Skin of body (tissue), 2 donors: ENCODE measurements around the gene KCNN1. TPM values are rescaled to one million over a fixed set of nuclear protein-coding genes. Genes with fewer than 3 reads are reported as not detected.
"Not testable (repeated sequence)": the region's sequence is repeated elsewhere in the genome, so short reads cannot be mapped to it uniquely, and the experiment has no call there.

Experiments
- DNase-seq: peaks from one replicate; lab custom pipeline; 2025; lab: John Stamatoyannopoulos, UW
- total RNA-seq: library from RNA; depleted of rRNA; stranded (reverse); fragments of >200 nt; gene quantifications from one replicate; pipeline ENCODE4 v1.2.3, GENCODE V29; 2014

The KCNN1 gene
- 2.2 TPM for total RNA-seq

- no peak for DNase-seq
Measured at GRCh38 chr19:17966550-17967256, at the start of gene KCNN1. KCNN1 (plus strand) TSS chr19:17967107; CDS start chr19:17973889, 6,782 bp downstream.

- DNase-seq: not testable (repeated sequence)
Measured at GRCh38 chr19:17918151-17918550, 48.8 kb upstream of the KCNN1 start.

GRCh38 chr19:17919122-17919521 is 47.8 kb upstream of the KCNN1 start:
- DNase-seq: not testable (repeated sequence)

- no peak for DNase-seq
Measured at GRCh38 chr19:17920527-17920926, 46.4 kb upstream of the KCNN1 start.

GRCh38 chr19:17922138-17922537 is 44.8 kb upstream of the KCNN1 start:
- no peak for DNase-seq

GRCh38 chr19:17926044-17926443 is 40.9 kb upstream of the KCNN1 start:
- no peak for DNase-seq

GRCh38 chr19:17929056-17929455 is 37.9 kb upstream of the KCNN1 start:
- no peak for DNase-seq

- DNase-seq: no peak
Measured at GRCh38 chr19:17931532-17932191, 35.2 kb upstream of the KCNN1 start.

- DNase-seq: peak; percentile 94
Measured at GRCh38 chr19:17932485-17933338, 34.2 kb upstream of the KCNN1 start, which contains the start of gene CCDC124. CCDC124 (plus strand) TSS chr19:17933015; CDS start chr19:17936421, 3,406 bp downstream.

GRCh38 chr19:17933414-17934129 is 33.3 kb upstream of the KCNN1 start:
- no peak for DNase-seq

- DNase-seq: no peak
Measured at GRCh38 chr19:17936379-17936778, 30.5 kb upstream of the KCNN1 start.

- no peak for DNase-seq
Measured at GRCh38 chr19:17937371-17937900, 29.5 kb upstream of the KCNN1 start.

- DNase-seq: peak; percentile 59
Measured at GRCh38 chr19:17938092-17938845, 28.6 kb upstream of the KCNN1 start.

GRCh38 chr19:17942181-17942580 is 24.7 kb upstream of the KCNN1 start:
- DNase-seq: no peak

- no peak for DNase-seq
Measured at GRCh38 chr19:17942582-17943273, 24.2 kb upstream of the KCNN1 start.

- no peak for DNase-seq
Measured at GRCh38 chr19:17943274-17944221, 23.4 kb upstream of the KCNN1 start.

GRCh38 chr19:17944301-17944700 is 22.6 kb upstream of the KCNN1 start:
- DNase-seq: no peak

GRCh38 chr19:17946965-17947784 is 19.7 kb upstream of the KCNN1 start:
- no peak for DNase-seq
